Measurements from ENCODE around the gene SMYD2.

DNA sequence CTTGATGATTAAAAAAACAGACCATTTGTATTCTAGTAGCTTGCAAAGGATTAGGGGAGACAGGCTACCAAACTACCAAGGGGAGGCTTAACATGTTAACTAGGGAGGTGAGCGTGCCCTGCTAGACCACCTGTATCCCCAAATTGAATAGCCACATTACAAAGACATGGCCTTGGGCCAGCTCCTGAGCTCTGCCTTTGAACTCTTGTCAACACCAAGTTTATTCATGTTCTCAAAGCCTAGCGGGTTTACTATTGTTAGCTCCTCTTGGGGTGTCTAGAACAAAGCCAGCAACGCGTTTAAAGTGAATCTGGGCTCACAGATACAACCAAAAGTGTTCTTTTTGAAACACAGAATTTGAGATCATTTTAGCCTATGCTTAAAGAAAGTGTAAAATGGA is 36.3 kb downstream of the SMYD2 start:
- TF ChIP-seq, protein P1, sequence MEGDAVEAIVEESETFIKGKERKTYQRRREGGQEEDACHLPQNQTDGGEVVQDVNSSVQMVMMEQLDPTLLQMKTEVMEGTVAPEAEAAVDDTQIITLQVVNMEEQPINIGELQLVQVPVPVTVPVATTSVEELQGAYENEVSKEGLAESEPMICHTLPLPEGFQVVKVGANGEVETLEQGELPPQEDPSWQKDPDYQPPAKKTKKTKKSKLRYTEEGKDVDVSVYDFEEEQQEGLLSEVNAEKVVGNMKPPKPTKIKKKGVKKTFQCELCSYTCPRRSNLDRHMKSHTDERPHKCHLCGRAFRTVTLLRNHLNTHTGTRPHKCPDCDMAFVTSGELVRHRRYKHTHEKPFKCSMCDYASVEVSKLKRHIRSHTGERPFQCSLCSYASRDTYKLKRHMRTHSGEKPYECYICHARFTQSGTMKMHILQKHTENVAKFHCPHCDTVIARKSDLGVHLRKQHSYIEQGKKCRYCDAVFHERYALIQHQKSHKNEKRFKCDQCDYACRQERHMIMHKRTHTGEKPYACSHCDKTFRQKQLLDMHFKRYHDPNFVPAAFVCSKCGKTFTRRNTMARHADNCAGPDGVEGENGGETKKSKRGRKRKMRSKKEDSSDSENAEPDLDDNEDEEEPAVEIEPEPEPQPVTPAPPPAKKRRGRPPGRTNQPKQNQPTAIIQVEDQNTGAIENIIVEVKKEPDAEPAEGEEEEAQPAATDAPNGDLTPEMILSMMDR (IDR thresholded peaks at IDR 0.05; ENCODE audit: poor library complexity): no peak
- TF ChIP-seq EZH2phosphoT487 (IDR thresholded peaks at IDR 0.05; ENCODE audit: low read depth, severe bottlenecking, unreplicated experiment): no peak
- TF ChIP-seq EZH2 (IDR thresholded peaks at IDR 0.05; ENCODE audit: borderline replicate concordance): no peak
